Measurements from ENCODE around the gene FAM151A. TPM values are rescaled to one million over a fixed set of nuclear protein-coding genes. Genes with fewer than 3 reads are reported as not detected.

The FAM151A gene
- total and polyA plus RNA-seq, 2 donors (not counting 3 experiments of a cell fraction or from before 2014, with no cell fraction given): not detected

DNA sequence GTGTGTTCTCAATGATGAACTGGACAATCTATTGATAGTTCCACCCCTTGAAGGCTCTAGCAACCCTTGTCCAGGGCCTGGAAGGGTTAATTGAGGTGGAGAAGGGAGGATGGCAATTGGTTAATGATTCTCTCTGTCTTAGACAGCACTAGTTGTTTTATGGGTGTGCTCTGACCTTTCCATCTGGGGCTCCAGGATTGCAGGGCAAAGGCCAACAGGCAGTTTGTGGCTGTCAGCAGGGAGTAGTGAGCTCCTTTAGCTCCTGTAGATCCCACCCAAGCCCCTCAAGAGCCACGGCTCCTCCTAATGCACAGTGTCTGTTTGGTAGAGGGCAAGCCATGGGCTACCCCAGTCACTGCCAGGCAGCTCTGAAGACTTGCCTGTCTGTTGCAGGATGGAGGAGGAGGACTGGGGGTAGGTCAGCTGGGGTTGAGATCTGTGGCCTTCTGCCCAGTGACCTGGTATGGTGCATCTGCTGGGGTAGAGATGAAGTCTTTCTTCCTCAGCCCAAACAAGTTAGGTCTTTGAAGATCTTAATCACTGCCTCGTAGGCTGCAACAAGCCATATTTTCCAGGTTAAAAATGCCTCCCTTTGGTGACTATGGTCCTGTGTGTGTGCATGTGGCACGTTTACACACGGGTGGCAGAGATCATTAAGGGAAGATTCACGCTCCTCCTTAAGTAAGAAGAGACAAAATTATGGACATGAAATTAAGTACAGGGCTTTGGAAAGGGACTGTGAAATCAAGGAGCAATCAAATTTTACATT, 26.0 kb upstream of the FAM151A start:
- Histone ChIP-seq H3K9ac (replicated peaks; ENCODE audit: extremely low read depth, insufficient read depth, low read length) (no peak overlapping the region), H3K4me1 (ENCODE audit: control insufficient read depth, extremely low read depth, insufficient read depth, low read length) (no peaks in the 10 kb centered on the region), H3K9me3 (replicated peaks; ENCODE audit: control insufficient read depth, insufficient read depth, low read length) (no peaks in the 10 kb centered on the region), H3K79me2 (ENCODE audit: control insufficient read depth, insufficient read depth, low read length) (no peaks in the 10 kb centered on the region), H4K20me1 (replicated peaks; ENCODE audit: control insufficient read depth, extremely low read depth, insufficient read depth, low read length) (no peaks in the 10 kb centered on the region), H3K36me3 (ENCODE audit: control insufficient read depth in 2 of 2, extremely low read depth in 1 of 2, insufficient read depth in 2 of 2, low read length in 2 of 2) (no peaks in the 10 kb centered on the region), H3K27ac (ENCODE audit: insufficient read depth, low read depth, low read length) (no peak overlapping the region), H3K9me1 (replicated peaks; ENCODE audit: control insufficient read depth, extremely low read depth, insufficient read depth, low read length) (no peaks in the 10 kb centered on the region), H3K4me3 (replicated peaks in 1 of 3; ENCODE audit: insufficient read depth in 1 of 3, low read depth in 1 of 3, low read length in 3 of 3) (no peak overlapping the region), H2AFZ (ENCODE audit: low read depth, low read length) (no peak overlapping the region), H3K27me3 (ENCODE audit: control insufficient read depth in 2 of 2, insufficient read depth in 2 of 2, low read length in 2 of 2) (peaks cover 0 to 14% of the 10 kb centered on the region in 2 experiments), H3K4me2 (ENCODE audit: insufficient read depth, low read length) (no peak overlapping the region)
- ChIA-PET CTCF (no interaction called here), POLR2A (no interaction called here)
- intact Hi-C loops (cut with micrococcal nuclease) (no loop called here), dilution Hi-C loops (cut with MboI; ENCODE audit: extremely low pct_ligation_motif_present, low sequenced_read_pairs) (no loop called here)
- TF ChIP-seq MYC (IDR thresholded peaks at IDR 0.05; ENCODE audit: low read depth, low read length) (no peak), FOS (IDR thresholded peaks at IDR 0.05; ENCODE audit: borderline replicate concordance, insufficient read depth, low read length) (no peak), JUN (IDR thresholded peaks at IDR 0.05; ENCODE audit: borderline replicate concordance, insufficient read depth, insufficient read length, low read depth) (no peak), EZH2 (IDR thresholded peaks at IDR 0.05; ENCODE audit: borderline replicate concordance, low read depth, low read length, severe bottlenecking) (no peak), POLR2AphosphoS5 (IDR thresholded peaks at IDR 0.05; ENCODE audit: insufficient read depth, low read depth, low read length) (no peak), GATA2 (IDR thresholded peaks at IDR 0.05; ENCODE audit: insufficient read depth, insufficient read length, low read depth, low read length) (no peak), POLR2A (IDR thresholded peaks at IDR 0.05; ENCODE audit: low read depth, low read length) (no peak)
- TF ChIP-seq, protein P1, sequence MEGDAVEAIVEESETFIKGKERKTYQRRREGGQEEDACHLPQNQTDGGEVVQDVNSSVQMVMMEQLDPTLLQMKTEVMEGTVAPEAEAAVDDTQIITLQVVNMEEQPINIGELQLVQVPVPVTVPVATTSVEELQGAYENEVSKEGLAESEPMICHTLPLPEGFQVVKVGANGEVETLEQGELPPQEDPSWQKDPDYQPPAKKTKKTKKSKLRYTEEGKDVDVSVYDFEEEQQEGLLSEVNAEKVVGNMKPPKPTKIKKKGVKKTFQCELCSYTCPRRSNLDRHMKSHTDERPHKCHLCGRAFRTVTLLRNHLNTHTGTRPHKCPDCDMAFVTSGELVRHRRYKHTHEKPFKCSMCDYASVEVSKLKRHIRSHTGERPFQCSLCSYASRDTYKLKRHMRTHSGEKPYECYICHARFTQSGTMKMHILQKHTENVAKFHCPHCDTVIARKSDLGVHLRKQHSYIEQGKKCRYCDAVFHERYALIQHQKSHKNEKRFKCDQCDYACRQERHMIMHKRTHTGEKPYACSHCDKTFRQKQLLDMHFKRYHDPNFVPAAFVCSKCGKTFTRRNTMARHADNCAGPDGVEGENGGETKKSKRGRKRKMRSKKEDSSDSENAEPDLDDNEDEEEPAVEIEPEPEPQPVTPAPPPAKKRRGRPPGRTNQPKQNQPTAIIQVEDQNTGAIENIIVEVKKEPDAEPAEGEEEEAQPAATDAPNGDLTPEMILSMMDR (IDR thresholded peaks at IDR 0.05; ENCODE audit: extremely low read depth in 1 of 2, insufficient read depth in 1 of 2, low read depth in 1 of 2, low read length in 2 of 2): no peak
- TF ChIP-seq, protein P2, sequence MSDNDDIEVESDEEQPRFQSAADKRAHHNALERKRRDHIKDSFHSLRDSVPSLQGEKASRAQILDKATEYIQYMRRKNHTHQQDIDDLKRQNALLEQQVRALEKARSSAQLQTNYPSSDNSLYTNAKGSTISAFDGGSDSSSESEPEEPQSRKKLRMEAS (IDR thresholded peaks at IDR 0.05; ENCODE audit: insufficient read depth, insufficient read length): no peak
- BruUV-seq (replicated peaks): no TSS peak
- DNase-seq (ENCODE audit: low read depth, low spot score) (no peak), FAIRE-seq (no peak)

Measured in endothelial cell of umbilical vein (primary cell).